GM10248 (cell line): Measurements from ENCODE around the gene VAV2.

Source experiments
- CTCF ChIA-PET: fragments of 300-600 bp; sonication (Branson Sonifier 250); formaldehyde crosslinking; extraction: SDS; loops from one replicate; lab custom pipeline; 2021; ENCODE audit warnings: antibody characterized with exemption; lab: Yijun Ruan, JAX
- POLR2A ChIA-PET: fragments of 350-650 bp; sonication (Branson Sonifier 250); formaldehyde crosslinking; extraction: SDS; loops from one replicate; lab custom pipeline; 2020; ENCODE audit warnings: antibody characterized with exemption; lab: Yijun Ruan, JAX
- DNase-seq: peaks from one replicate; pipeline ENCODE4 v3.0.0; 2012; ENCODE audit errors: extremely low spot score
- CTCF ChIP-seq: IDR thresholded peaks from 2 replicates; pipeline ENCODE4 v1.5.1; 2012; ENCODE audit warnings: mild to moderate bottlenecking, low read depth; ENCODE audit errors: extremely low read depth, missing control alignments, control extremely low read depth

Gene VAV2

GRCh38 chr9:134007571-134007970 is 15.4 kb upstream of the VAV2 start:
- DNase-seq = no peak
- ChIA-PET CTCF (interaction anchor here (0.9 to 4.4 kb wide), 3 partner anchors 13 to 265 kb away, joined by 3 to 38 read pairs (median 10); no protein-coding TSS in a partner anchor), POLR2A (no interaction called here)
- TF ChIP-seq CTCF = no peak

- ChIA-PET POLR2A (no interaction called here), CTCF (interaction anchor here (0.9 to 4.4 kb wide), 3 partner anchors 13 to 265 kb away, joined by 3 to 38 read pairs (median 10); no protein-coding TSS in a partner anchor)
- TF ChIP-seq CTCF = no peak
- DNase-seq = no peak
Observed at GRCh38 chr9:134007150-134007549, 15.0 kb upstream of the VAV2 start.

GRCh38 chr9:134005381-134005780 is 13.3 kb upstream of the VAV2 start:
- ChIA-PET CTCF (interaction anchor here (3.4 to 4.4 kb wide), 2 partner anchors 11 to 263 kb away, joined by 10 to 38 read pairs; no protein-coding TSS in a partner anchor), POLR2A (interaction anchor here (0.6 kb wide), 1 partner anchor 9 kb away, joined by 3 read pairs; no protein-coding TSS in a partner anchor)
- DNase-seq = no peak
- TF ChIP-seq CTCF = no peak

GRCh38 chr9:134004881-134005280 is 12.8 kb upstream of the VAV2 start:
- CTCF ChIA-PET = interaction anchor here (3.4 to 4.4 kb wide), 2 partner anchors 10 to 262 kb away, joined by 10 to 38 read pairs; no protein-coding TSS in a partner anchor
- DNase-seq = no peak
- POLR2A ChIA-PET = interaction anchor here (0.6 kb wide), 1 partner anchor 9 kb away, joined by 3 read pairs; no protein-coding TSS in a partner anchor
- no peak for TF ChIP-seq CTCF

GRCh38 chr9:134004131-134004873 is 12.2 kb upstream of the VAV2 start:
- ChIA-PET CTCF (interaction anchor here (3.4 to 4.4 kb wide), 2 partner anchors 10 to 262 kb away, joined by 10 to 38 read pairs; no protein-coding TSS in a partner anchor), POLR2A (no interaction called here)
- no peak for TF ChIP-seq CTCF

GRCh38 chr9:134003237-134003636 is 11.1 kb upstream of the VAV2 start:
- ChIA-PET CTCF (no interaction called here), POLR2A (no interaction called here)
- no peak for TF ChIP-seq CTCF
- no peak for DNase-seq

More at GRCh38 chr9:134004131-134004873, 12.2 kb upstream of the VAV2 start:
- no peak for DNase-seq
